ENCODE results near the gene MRM3. TPM values are rescaled to one million over a fixed set of nuclear protein-coding genes. Genes with fewer than 3 reads are reported as not detected.

The MRM3 gene, protein sequence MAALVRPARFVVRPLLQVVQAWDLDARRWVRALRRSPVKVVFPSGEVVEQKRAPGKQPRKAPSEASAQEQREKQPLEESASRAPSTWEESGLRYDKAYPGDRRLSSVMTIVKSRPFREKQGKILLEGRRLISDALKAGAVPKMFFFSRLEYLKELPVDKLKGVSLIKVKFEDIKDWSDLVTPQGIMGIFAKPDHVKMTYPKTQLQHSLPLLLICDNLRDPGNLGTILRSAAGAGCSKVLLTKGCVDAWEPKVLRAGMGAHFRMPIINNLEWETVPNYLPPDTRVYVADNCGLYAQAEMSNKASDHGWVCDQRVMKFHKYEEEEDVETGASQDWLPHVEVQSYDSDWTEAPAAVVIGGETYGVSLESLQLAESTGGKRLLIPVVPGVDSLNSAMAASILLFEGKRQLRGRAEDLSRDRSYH
- 15.9 TPM for total RNA-seq (ENCODE audit: unreplicated experiment)
- long read RNA-seq, transcript MRM3-201 (4 exons, 1,809 nt): major isoform, 20 of 23 reads
- long read RNA-seq, partial matches to known transcripts: 1 of 23 reads
- long read RNA-seq, other reads (novel, unspliced or antisense): 1 of 23 reads

DNA sequence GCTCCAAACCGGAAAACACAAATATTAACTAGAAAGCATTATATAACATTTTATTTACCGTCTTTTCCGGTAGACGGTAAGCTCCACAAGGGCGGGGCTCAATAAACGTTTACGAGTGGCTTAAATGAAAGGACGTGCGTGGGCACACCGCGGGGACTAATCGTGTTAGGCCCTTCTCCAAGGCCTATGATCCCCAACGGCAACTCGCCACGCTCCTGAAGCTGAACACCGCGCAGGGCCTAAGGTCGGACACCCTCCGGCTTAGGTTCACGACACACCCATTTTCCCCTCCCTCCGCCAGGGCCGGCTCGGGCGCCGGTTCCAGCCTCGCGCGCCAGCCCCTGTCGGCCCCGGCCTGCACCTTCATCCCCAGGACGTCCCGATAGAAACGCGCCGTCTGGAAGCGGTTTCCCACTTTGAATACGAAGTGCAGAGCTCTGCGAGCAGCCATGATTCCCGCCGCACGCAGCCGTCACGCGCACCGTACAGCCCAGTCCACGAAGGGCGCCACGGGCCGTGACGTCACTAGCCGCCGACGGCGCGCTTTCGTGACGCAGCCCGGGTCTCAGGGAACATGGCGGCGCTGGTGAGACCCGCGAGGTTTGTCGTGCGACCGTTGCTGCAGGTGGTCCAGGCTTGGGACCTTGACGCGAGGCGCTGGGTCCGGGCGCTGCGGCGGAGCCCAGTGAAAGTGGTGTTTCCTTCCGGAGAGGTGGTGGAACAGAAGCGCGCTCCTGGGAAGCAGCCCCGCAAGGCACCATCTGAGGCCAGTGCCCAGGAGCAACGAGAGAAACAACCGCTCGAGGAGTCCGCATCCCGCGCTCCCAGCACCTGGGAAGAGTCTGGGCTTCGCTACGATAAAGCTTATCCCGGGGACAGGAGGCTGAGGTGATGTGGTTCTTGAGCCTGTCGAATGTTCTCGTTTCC lies at the start of gene MRM3, which contains the start of gene GLOD4:
TSS of gene MRM3 (plus strand) at position 549 of the 927 bp plus-strand sequence. CDS start at position 575, 26 bp downstream.
TSS of gene GLOD4 (minus strand) at position 476 of the 927 bp plus-strand sequence. CDS start at position 451, 25 bp downstream.
- peak; percentile 95 for DNase-seq (ENCODE audit: low spot score)
- Mint-ChIP-seq H3K27me3 (ENCODE audit: unreplicated experiment) (peaks cover 8% of the 10 kb centered on the region), H3K36me3 (ENCODE audit: low read depth, unreplicated experiment) (peaks cover 14% of the 10 kb centered on the region), H3K4me3 (ENCODE audit: unreplicated experiment) (peak within 1 kb of the TSS; percentile 94), H3K4me1 (ENCODE audit: unreplicated experiment) (peaks cover 14% of the 10 kb centered on the region), H3K9me3 (ENCODE audit: unreplicated experiment) (no peaks in the 10 kb centered on the region), H3K27ac (ENCODE audit: unreplicated experiment) (peak within 1 kb of the TSS; percentile 91)
- TF ChIP-seq, protein P1, sequence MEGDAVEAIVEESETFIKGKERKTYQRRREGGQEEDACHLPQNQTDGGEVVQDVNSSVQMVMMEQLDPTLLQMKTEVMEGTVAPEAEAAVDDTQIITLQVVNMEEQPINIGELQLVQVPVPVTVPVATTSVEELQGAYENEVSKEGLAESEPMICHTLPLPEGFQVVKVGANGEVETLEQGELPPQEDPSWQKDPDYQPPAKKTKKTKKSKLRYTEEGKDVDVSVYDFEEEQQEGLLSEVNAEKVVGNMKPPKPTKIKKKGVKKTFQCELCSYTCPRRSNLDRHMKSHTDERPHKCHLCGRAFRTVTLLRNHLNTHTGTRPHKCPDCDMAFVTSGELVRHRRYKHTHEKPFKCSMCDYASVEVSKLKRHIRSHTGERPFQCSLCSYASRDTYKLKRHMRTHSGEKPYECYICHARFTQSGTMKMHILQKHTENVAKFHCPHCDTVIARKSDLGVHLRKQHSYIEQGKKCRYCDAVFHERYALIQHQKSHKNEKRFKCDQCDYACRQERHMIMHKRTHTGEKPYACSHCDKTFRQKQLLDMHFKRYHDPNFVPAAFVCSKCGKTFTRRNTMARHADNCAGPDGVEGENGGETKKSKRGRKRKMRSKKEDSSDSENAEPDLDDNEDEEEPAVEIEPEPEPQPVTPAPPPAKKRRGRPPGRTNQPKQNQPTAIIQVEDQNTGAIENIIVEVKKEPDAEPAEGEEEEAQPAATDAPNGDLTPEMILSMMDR (IDR thresholded peaks at IDR 0.05; ENCODE audit: unreplicated experiment): peak; percentile 48

DNA sequence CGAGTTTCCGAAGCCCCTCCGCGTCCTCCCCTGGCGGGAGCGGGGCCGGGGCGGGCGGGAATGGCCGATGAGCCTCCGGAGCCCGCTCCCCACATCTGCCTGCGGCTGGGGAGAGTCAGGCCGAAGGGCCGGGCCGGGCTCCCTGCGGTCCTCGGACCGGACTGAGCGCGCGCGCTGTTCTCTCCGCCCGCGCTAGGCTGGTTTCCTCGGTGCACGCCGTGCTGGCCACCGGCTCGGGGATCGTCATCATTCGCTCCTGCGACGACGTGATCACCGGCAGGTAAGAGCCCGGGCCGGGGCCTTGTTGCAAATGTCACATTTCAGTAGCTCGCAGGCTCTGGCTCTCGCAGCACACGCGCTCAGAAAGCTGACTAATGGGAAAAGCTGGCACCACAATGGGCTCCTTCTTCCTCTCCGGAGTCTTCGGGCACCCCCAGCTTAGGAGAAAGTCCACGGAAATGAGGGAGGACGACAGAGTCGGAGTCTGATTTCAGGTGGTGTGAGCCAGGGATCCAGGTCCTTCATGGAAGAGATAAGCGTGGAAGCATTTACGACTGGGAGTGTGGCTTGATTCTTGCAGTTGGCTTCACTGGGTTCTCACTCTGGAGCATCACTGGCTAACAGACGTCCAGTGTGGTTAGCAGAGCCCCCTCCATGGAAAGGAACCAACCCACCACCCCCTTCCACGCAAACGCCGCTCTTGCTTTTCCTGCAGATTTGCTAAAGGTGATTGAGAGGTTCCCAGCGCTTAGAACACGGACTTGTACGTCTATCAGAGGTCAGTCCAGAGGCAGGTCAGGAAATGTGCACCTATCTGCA lies 49.0 kb upstream of the MRM3 start:
- Mint-ChIP-seq H3K4me1 (ENCODE audit: unreplicated experiment) (peaks cover 15% of the 10 kb centered on the region), H3K36me3 (ENCODE audit: low read depth, unreplicated experiment) (peaks cover 4% of the 10 kb centered on the region), H3K27ac (ENCODE audit: unreplicated experiment) (peak overlapping the region; percentile 68), H3K9me3 (ENCODE audit: unreplicated experiment) (no peaks in the 10 kb centered on the region), H3K4me3 (ENCODE audit: unreplicated experiment) (peak overlapping the region; percentile 90), H3K27me3 (ENCODE audit: unreplicated experiment) (peaks cover 7% of the 10 kb centered on the region)
- DNase-seq (ENCODE audit: low spot score): no peak
- TF ChIP-seq, protein P1 (IDR thresholded peaks at IDR 0.05; ENCODE audit: unreplicated experiment): no peak

DNA sequence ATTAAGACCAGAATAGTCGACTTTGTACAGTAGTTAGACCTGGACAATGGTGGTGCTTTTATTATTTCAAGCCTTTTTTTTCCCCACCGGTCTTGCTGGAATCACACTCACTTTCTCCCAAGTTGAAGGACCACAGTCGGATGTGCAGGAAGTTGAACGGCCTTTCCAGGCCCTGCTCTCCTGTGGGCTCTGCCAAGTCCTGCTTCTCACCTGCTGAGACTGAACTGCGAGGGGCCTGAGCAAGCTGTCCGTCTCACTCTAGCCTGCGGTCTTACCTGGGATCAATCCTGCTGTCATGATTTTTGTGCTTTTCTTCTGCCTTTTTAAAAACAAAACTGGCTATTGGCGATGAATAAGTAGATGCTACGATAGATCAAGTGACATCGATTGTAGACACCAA lies 48.4 kb upstream of the MRM3 start:
- TF ChIP-seq, protein P1 (IDR thresholded peaks at IDR 0.05; ENCODE audit: unreplicated experiment): no peak
- DNase-seq (ENCODE audit: low spot score): no peak
- Mint-ChIP-seq H3K36me3 (ENCODE audit: low read depth, unreplicated experiment) (peaks cover 9% of the 10 kb centered on the region), H3K27ac (ENCODE audit: unreplicated experiment) (peak overlapping the region; percentile 68), H3K27me3 (ENCODE audit: unreplicated experiment) (peaks cover 5% of the 10 kb centered on the region), H3K4me3 (ENCODE audit: unreplicated experiment) (peak overlapping the region; percentile 90), H3K4me1 (ENCODE audit: unreplicated experiment) (peaks cover 15% of the 10 kb centered on the region), H3K9me3 (ENCODE audit: unreplicated experiment) (no peaks in the 10 kb centered on the region)

DNA sequence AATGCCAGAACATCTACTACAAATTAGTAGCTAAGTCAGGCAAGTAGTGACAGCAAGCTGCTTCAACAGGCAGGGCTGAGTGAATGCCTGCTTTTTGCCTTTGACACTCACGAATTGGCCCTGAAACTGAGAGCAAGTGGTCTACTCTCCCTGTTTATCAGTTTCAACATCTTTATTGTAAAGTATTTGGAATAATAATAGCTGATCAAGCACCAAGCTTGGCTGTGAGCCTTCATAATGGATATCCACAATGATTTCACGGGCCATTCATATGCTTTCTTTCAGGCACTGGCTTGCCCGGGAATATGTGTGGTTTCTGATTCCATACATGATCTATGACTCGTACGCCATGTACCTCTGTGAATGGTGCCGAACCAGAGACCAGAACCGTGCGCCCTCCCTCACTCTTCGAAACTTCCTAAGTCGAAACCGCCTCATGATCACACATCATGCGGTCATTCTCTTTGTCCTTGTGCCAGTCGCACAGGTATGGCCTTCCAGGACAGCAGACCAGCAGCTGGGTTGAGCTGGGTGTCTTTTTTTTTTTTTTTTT lies 44.5 kb upstream of the MRM3 start:
- Mint-ChIP-seq H3K9me3 (ENCODE audit: unreplicated experiment) (no peaks in the 10 kb centered on the region), H3K36me3 (ENCODE audit: low read depth, unreplicated experiment) (peaks cover 23% of the 10 kb centered on the region), H3K4me1 (ENCODE audit: unreplicated experiment) (peaks cover 12% of the 10 kb centered on the region), H3K4me3 (ENCODE audit: unreplicated experiment) (no peak overlapping the region), H3K27me3 (ENCODE audit: unreplicated experiment) (peaks cover 5% of the 10 kb centered on the region), H3K27ac (ENCODE audit: unreplicated experiment) (no peak overlapping the region)
- no peak for DNase-seq (ENCODE audit: low spot score)
- TF ChIP-seq, protein P1 (IDR thresholded peaks at IDR 0.05; ENCODE audit: unreplicated experiment): no peak
